ENCODE measurements around the gene RUNX1.

RUNX1 gene

DNA sequence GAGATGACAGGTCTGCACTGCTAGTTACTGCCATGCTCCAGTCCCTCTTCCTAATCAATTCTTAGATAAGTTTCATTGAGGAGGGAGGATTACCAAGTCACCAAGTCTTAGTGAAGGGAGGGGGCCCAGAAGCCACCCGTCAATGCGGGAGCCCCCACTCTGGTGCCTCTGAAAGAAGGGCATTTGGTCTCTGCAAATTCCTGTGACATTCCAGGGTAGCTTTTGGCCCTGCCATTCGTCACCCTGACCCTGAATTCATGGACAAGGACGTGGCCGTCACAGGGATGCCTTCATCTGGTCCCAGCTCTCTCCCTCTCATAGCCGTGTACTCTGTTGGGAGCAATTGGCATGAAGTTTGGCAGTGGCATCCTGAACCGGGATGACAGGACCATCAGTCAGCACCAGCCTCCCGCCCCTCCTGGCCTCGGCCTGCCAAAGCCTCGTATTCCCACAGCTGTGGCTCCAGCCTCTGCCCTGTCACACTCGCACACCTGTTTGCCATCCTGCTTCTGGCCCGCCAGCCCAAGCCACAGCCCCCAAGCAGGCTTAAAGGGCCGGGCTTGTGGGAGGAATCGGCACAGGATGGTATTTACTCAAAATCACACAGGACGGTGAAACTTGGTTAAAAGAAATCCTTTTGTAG, 229.6 kb downstream of the RUNX1 start:
- no peak overlapping the region for H3K27ac ChIP-seq
- no peak for TF ChIP-seq ZFX (IDR thresholded peaks at IDR 0.05; ENCODE audit: borderline replicate concordance)
- TF ChIP-seq, protein P1, sequence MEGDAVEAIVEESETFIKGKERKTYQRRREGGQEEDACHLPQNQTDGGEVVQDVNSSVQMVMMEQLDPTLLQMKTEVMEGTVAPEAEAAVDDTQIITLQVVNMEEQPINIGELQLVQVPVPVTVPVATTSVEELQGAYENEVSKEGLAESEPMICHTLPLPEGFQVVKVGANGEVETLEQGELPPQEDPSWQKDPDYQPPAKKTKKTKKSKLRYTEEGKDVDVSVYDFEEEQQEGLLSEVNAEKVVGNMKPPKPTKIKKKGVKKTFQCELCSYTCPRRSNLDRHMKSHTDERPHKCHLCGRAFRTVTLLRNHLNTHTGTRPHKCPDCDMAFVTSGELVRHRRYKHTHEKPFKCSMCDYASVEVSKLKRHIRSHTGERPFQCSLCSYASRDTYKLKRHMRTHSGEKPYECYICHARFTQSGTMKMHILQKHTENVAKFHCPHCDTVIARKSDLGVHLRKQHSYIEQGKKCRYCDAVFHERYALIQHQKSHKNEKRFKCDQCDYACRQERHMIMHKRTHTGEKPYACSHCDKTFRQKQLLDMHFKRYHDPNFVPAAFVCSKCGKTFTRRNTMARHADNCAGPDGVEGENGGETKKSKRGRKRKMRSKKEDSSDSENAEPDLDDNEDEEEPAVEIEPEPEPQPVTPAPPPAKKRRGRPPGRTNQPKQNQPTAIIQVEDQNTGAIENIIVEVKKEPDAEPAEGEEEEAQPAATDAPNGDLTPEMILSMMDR (IDR thresholded peaks at IDR 0.05): no peak

DNA sequence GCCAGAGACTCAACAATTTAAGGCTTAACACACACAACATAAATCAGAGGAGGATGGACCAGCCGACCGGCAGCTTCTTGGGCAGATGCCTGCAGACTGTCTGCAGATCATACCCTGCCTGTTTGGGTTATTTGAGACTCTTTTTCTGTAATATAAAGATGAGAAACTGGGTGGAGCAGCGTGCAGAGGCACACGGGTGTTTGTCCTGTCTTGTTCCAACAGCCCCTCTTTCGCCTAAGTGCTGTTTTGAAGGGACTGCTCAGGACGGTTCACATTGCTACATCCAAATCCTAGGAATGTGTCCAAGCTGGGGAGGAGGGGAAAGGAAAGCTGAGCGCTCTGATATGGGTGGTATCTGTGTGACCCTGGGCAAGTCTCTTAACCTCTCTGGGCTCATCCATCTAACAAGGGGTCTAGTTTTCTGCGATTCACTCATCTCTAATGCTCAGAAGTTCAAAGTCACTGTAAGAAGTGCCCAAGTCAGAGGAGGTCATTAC, 230.4 kb downstream of the RUNX1 start:
- H3K27ac ChIP-seq: no peak overlapping the region

DNA sequence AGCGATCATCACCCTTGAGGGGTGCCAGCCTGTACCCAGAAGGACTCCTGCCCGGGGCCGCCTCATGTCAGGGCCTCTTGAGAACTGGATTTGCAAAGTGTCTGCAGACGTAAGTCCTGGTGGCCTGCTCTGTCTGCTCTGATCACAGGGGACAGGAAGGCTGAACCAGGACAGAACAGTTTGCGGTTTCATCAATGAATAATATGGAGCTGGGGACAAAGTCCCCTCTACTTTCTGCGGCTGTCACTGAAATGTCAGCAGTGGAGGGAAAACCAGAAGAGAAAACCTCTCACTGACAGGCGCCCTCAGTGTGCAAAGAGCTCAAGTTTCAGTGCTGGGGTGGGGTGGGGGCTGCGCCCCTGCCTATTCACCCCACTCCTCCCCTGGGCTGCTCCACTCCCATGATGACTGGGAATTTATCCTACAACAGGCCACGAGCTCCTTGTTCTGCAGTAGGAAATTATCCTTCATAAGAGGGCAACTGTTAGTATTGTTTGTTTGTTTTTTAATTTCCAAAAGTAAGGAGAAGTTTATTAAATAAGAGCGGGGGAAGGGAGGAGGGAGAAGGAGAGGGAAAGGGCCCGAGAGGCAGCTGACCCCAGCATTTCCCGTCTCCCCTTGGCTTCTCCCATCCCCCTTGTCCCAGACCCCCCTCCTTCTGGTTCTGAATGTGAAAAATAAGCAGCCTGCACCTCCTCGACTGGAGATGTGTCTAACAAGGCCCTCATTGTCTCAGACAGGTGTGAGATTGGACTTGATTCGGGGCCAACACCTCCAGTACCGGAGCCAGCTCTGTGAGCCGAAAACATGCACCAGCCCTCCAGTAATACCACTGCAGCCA, 231.1 kb downstream of the RUNX1 start:
- TF ChIP-seq, protein P1 (IDR thresholded peaks at IDR 0.05): no peak
- TF ChIP-seq ZFX (IDR thresholded peaks at IDR 0.05; ENCODE audit: borderline replicate concordance): no peak
- no peak overlapping the region for H3K27ac ChIP-seq

More for the DNA sequence above, 230.4 kb downstream of the RUNX1 start:
- TF ChIP-seq ZFX (IDR thresholded peaks at IDR 0.05; ENCODE audit: borderline replicate concordance): no peak
- TF ChIP-seq, protein P1 (IDR thresholded peaks at IDR 0.05): no peak

DNA sequence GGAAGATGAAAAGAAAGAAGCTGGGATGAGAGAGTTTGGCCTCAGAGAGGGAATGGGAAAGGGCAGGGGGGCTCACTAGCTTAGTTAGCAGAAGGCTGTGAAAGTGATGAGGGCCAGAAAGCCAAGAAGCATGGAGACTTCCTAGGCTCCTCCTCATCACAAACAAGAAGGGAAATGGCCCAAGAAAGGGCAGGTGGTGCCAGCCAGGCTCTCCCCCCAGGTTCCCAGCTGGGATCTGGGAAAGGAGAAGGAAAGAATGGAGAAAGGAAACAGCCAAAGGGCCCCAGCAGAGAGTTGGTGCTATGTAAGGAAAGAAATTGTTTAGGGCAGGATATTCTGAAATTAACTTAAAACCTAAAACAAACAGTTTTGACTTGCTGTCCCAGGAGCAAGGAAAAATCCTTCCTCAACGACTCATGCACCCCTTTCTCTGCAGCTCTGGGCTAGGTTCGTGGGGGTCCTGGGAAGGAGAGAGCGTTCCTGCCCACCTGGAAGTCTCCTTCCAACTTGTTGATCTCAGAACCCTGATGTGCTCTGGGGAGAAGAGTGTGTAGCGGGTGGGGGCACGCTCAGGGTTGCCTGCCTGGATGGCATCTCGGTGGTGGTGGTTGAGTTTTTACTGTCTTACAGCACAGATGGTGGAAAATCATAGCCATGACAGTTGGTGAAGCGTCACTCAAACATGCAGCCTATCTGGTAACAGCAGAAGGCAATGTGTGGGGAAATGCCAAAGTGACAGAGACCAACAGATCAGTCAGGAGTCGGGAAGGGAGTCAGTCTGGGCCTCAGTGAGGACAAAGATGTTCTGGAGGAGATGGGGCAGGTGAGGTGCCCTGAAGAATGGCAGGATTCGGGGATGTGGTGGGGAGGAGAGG, 233.0 kb downstream of the RUNX1 start:
- TF ChIP-seq ZFX (IDR thresholded peaks at IDR 0.05; ENCODE audit: borderline replicate concordance): no peak
- TF ChIP-seq, protein P1 (IDR thresholded peaks at IDR 0.05): no peak
- no peak overlapping the region for H3K27ac ChIP-seq

DNA sequence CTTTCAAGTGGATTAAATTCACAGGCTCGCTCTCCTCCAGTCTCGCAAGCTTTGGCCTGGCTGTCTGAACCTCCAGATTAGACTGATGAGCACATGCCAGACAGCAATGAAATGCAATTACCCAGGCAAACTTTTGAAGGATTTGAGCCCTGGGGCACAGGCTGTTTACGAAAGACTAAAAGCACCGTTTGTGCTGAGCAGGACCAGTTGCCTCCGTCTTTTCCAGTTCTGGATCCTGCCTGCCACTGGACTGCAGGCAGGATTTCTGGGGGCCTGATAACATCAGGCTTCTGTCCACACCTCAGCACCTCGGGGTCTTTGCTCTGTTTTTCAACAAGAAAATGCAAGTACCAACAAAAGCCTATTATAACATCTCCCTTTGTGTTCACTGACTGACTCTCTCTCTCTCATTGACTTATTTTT, 234.6 kb downstream of the RUNX1 start:
- H3K27ac ChIP-seq: no peak overlapping the region
- TF ChIP-seq, protein P1 (IDR thresholded peaks at IDR 0.05): no peak
- no peak for TF ChIP-seq ZFX (IDR thresholded peaks at IDR 0.05; ENCODE audit: borderline replicate concordance)

DNA sequence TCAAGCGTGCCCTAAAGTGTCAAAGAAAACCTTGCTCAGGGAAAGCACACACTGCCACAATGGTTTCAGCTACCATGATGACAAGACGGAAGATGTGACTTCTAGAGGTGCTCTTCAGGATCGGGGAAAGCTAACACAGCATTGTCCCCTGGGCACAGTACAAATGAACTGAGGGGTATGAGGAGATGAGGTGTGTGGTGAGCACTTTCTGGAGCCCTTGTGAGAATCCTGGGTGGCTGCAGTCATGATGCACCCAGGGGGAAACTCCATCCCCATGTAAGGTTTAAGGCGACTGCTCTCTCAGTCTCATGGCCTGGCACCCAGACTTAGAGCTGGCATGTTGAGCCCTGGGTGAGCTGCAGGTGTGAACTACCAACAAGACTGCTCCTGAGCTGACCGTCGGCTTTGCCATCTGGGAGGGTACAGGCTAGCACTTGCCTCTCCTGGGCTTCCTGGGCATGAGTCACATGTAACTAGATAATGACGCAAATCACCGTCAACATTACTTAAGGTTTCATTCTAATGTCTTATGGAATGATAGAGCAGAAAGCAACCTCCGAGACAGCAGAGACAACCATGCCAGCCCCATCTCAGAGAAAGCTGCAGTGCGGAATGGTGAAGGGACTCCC, 235.7 kb downstream of the RUNX1 start:
- no peak overlapping the region for H3K27ac ChIP-seq

More for the DNA sequence above, 235.7 kb downstream of the RUNX1 start:
- TF ChIP-seq, protein P1 (IDR thresholded peaks at IDR 0.05): no peak
- TF ChIP-seq ZFX (IDR thresholded peaks at IDR 0.05; ENCODE audit: borderline replicate concordance): no peak

Data from 22Rv1 (cell line).